Measurements from ENCODE around the gene PCNT.

The PCNT gene

GRCh38 chr21:46361176-46361575, 37.2 kb downstream of the PCNT start:
- H3K4me1 ChIP-seq (ENCODE audit: control insufficient read depth, insufficient read depth, low read length), result no peaks in the 10 kb centered on the region
- no peak overlapping the region for H3K4me3 ChIP-seq (ENCODE audit: low read length)
- no CpG with 5 or more reads among the region's 10 CpGs for WGBS (ENCODE audit: insufficient coverage, insufficient read length)
- H3K36me3 ChIP-seq (ENCODE audit: control insufficient read depth, insufficient read depth, low read length), result peaks cover 26% of the 10 kb centered on the region
- H3K27me3 ChIP-seq (ENCODE audit: control insufficient read depth, insufficient read depth, low read length), result no peaks in the 10 kb centered on the region
- no peak overlapping the region for H3K27ac ChIP-seq (ENCODE audit: low read length)
- no peak for DNase-seq (ENCODE audit: low read depth, low spot score)
- H3K9me3 ChIP-seq (ENCODE audit: control insufficient read depth, insufficient read depth, low read length), result no peaks in the 10 kb centered on the region

DNA sequence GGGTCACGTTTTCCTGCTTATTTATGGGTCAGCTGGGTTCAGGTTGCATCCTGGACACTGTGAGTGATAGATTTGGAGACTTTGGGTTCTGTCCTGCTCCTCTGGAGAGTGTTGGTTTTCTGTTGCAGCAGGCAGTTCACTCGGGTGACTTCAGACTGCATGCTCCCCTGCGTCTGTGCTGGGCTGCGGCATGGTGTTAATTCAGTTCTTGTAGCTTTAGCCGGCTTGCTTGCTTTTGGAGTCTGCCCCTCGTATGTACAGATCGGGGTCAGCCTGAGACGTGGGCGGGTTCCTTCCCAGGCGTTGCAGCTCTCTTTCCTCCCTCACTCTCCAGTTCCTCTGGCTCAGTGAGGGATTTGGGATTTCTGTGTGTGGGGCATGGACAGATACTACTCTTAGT, 38.0 kb downstream of the PCNT start:
- Histone ChIP-seq H3K4me3 (ENCODE audit: low read length) (no peak overlapping the region), H3K9me3 (ENCODE audit: control insufficient read depth, insufficient read depth, low read length) (no peaks in the 10 kb centered on the region), H3K36me3 (ENCODE audit: control insufficient read depth, insufficient read depth, low read length) (peaks cover 27% of the 10 kb centered on the region), H3K4me1 (ENCODE audit: control insufficient read depth, insufficient read depth, low read length) (no peaks in the 10 kb centered on the region), H3K27ac (ENCODE audit: low read length) (no peak overlapping the region), H3K27me3 (ENCODE audit: control insufficient read depth, insufficient read depth, low read length) (no peaks in the 10 kb centered on the region)
- DNase-seq (ENCODE audit: low read depth, low spot score), result no peak
- WGBS (ENCODE audit: insufficient coverage, insufficient read length), result no CpG with 5 or more reads among the region's 10 CpGs

GRCh38 chr21:46362946-46363345, 39.0 kb downstream of the PCNT start:
- H3K27me3 ChIP-seq (ENCODE audit: control insufficient read depth, insufficient read depth, low read length), result no peaks in the 10 kb centered on the region
- H3K4me3 ChIP-seq (ENCODE audit: low read length), result no peak overlapping the region
- peaks cover 25% of the 10 kb centered on the region for H3K36me3 ChIP-seq (ENCODE audit: control insufficient read depth, insufficient read depth, low read length)
- no peak overlapping the region for H3K27ac ChIP-seq (ENCODE audit: low read length)
- H3K4me1 ChIP-seq (ENCODE audit: control insufficient read depth, insufficient read depth, low read length), result no peaks in the 10 kb centered on the region
- no CpG with 5 or more reads among the region's 15 CpGs for WGBS (ENCODE audit: insufficient coverage, insufficient read length)
- DNase-seq (ENCODE audit: low read depth, low spot score), result no peak
- H3K9me3 ChIP-seq (ENCODE audit: control insufficient read depth, insufficient read depth, low read length), result no peaks in the 10 kb centered on the region

- WGBS (ENCODE audit: insufficient coverage, insufficient read length), result no CpG with 5 or more reads among the region's 16 CpGs
- H3K27ac ChIP-seq (ENCODE audit: low read length), result no peak overlapping the region
- no peaks in the 10 kb centered on the region for H3K9me3 ChIP-seq (ENCODE audit: control insufficient read depth, insufficient read depth, low read length)
- no peak for DNase-seq (ENCODE audit: low read depth, low spot score)
- H3K36me3 ChIP-seq (ENCODE audit: control insufficient read depth, insufficient read depth, low read length), result peaks cover 22% of the 10 kb centered on the region
- H3K4me1 ChIP-seq (ENCODE audit: control insufficient read depth, insufficient read depth, low read length), result no peaks in the 10 kb centered on the region
- no peaks in the 10 kb centered on the region for H3K27me3 ChIP-seq (ENCODE audit: control insufficient read depth, insufficient read depth, low read length)
- no peak overlapping the region for H3K4me3 ChIP-seq (ENCODE audit: low read length)
These were observed 39.7 kb downstream of the PCNT start for GRCh38 chr21:46363698-46364097.

- no peaks in the 10 kb centered on the region for H3K4me1 ChIP-seq (ENCODE audit: control insufficient read depth, insufficient read depth, low read length)
- H3K36me3 ChIP-seq (ENCODE audit: control insufficient read depth, insufficient read depth, low read length), result peaks cover 22% of the 10 kb centered on the region
- H3K9me3 ChIP-seq (ENCODE audit: control insufficient read depth, insufficient read depth, low read length), result no peaks in the 10 kb centered on the region
- no peak overlapping the region for H3K27ac ChIP-seq (ENCODE audit: low read length)
- H3K4me3 ChIP-seq (ENCODE audit: low read length), result no peak overlapping the region
- WGBS (ENCODE audit: insufficient coverage, insufficient read length), result no CpG with 5 or more reads among the region's 11 CpGs
- no peak for DNase-seq (ENCODE audit: low read depth, low spot score)
- H3K27me3 ChIP-seq (ENCODE audit: control insufficient read depth, insufficient read depth, low read length), result no peaks in the 10 kb centered on the region
These were observed 42.1 kb downstream of the PCNT start for GRCh38 chr21:46366091-46366490.

DNA sequence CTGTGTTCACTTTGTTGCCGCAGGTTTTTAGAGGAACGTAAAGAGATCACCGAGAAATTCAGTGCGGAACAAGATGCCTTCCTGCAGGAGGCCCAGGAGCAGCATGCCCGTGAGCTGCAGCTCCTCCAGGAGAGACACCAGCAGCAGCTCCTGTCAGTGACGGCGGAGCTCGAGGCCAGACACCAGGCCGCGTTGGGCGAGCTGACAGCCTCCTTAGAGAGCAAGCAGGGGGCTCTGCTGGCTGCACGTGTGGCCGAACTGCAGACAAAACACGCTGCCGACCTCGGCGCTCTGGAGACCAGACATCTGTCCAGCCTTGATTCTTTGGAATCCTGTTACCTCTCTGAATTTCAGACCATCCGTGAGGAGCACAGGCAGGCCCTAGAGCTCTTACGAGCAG, 42.6 kb downstream of the PCNT start:
- no peaks in the 10 kb centered on the region for H3K9me3 ChIP-seq (ENCODE audit: control insufficient read depth, insufficient read depth, low read length)
- H3K27ac ChIP-seq (ENCODE audit: low read length), result no peak overlapping the region
- no CpG with 5 or more reads among the region's 19 CpGs for WGBS (ENCODE audit: insufficient coverage, insufficient read length)
- no peaks in the 10 kb centered on the region for H3K27me3 ChIP-seq (ENCODE audit: control insufficient read depth, insufficient read depth, low read length)
- no peak for DNase-seq (ENCODE audit: low read depth, low spot score)
- no peaks in the 10 kb centered on the region for H3K4me1 ChIP-seq (ENCODE audit: control insufficient read depth, insufficient read depth, low read length)
- H3K4me3 ChIP-seq (ENCODE audit: low read length), result no peak overlapping the region
- peaks cover 23% of the 10 kb centered on the region for H3K36me3 ChIP-seq (ENCODE audit: control insufficient read depth, insufficient read depth, low read length)

DNA sequence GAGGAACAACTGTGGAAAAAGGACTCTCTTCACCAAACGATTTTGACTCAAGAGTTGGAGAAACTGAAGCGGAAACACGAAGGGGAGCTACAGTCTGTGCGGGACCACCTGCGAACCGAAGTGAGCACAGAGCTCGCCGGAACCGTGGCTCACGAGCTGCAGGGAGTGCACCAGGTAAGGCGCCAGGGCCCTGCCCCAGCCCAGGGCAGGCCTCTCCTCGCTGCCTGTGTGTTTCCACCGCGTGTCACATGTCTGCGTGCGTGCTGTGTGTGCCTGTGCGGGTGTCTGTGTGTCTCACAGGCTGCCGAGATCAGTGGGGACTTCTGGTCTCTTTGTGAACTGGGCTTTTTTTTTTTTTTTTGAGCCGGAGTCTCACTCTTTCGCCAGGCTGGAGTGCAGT, 43.0 kb downstream of the PCNT start:
- Histone ChIP-seq H3K27ac (ENCODE audit: low read length) (no peak overlapping the region), H3K4me3 (ENCODE audit: low read length) (no peak overlapping the region), H3K9me3 (ENCODE audit: control insufficient read depth, insufficient read depth, low read length) (no peaks in the 10 kb centered on the region), H3K27me3 (ENCODE audit: control insufficient read depth, insufficient read depth, low read length) (no peaks in the 10 kb centered on the region), H3K36me3 (ENCODE audit: control insufficient read depth, insufficient read depth, low read length) (peaks cover 27% of the 10 kb centered on the region), H3K4me1 (ENCODE audit: control insufficient read depth, insufficient read depth, low read length) (no peaks in the 10 kb centered on the region)
- no CpG with 5 or more reads among the region's 20 CpGs for WGBS (ENCODE audit: insufficient coverage, insufficient read length)
- DNase-seq (ENCODE audit: low read depth, low spot score), result no peak

DNA sequence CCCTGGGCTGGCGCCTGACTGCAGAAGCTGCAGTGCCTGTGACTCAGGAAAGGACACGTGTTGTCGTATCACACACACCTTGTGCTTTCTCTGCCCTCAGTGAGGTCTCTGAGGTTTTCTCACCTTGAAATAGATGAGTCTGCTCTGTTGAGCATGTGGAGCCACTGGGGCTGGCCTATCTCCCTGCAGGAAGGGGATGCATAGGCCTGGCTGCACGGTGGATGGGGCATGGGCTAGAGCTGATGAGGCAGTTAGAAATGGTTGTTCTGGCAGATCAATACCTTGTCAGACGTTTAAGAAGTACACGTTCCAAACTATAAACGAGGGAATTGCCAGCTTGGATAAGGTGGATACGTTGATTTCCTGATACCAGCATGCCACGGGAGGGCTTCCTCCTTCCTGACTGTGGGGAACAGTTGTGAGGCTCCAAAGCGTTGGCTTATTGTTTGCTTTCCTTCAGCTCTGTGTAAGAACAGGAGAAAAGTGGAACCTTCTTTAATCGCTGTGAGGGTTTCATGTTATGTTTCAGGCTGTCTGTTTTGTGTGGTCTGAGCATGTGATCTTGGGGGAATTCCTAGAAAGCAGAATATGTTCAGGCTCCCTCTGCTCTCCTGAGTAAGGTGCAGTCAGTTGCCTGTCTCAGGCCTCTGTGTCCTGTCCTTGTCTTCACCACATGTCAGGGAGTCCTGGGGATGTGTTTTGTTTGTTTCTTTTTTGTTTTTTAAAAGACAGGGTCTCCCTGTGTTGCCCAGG, 44.8 kb downstream of the PCNT start:
- H3K4me1 ChIP-seq (ENCODE audit: control insufficient read depth, insufficient read depth, low read length), result no peaks in the 10 kb centered on the region
- WGBS (ENCODE audit: insufficient coverage, insufficient read length), result no CpG with 5 or more reads among the region's 11 CpGs
- H3K4me3 ChIP-seq (ENCODE audit: low read length), result no peak overlapping the region
- peaks cover 26% of the 10 kb centered on the region for H3K36me3 ChIP-seq (ENCODE audit: control insufficient read depth, insufficient read depth, low read length)
- no peaks in the 10 kb centered on the region for H3K27me3 ChIP-seq (ENCODE audit: control insufficient read depth, insufficient read depth, low read length)
- DNase-seq (ENCODE audit: low read depth, low spot score), result no peak
- H3K9me3 ChIP-seq (ENCODE audit: control insufficient read depth, insufficient read depth, low read length), result no peaks in the 10 kb centered on the region
- H3K27ac ChIP-seq (ENCODE audit: low read length), result no peak overlapping the region

DNA sequence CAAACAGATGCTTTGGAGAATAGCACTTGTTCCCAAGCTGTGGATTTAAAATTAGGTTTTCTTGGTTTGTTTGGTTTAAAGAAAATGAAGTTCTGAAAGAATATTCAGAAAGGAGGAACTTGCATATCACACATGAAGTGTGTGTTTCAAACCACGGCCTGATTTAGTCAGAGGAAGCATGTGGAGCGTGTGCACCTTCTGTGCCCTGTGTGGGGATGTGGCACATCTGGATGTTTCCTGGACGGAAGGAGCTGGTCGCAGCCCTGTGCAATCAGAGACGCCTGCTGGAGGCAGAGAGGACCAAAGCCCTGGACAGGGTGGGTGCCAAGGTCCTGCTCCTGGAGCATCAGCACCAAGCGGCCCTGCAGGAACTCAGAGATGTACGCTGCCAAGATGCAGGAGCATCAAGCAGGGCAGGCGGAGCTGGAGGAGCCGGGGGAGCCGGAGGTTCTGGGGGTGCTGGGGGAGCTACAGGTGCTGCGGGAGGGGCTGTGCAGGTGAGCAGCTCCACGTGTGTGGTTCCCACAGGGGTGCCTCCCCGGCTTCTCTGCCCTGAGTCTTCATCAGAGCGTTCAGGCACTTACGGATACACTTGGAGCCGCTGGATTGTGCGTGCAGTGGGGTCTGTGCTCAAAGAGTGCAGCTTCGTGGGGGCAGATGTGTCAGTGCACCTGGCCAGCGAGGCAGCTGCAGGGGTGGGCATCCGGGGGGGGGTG, 45.7 kb downstream of the PCNT start:
- Histone ChIP-seq H3K4me1 (ENCODE audit: control insufficient read depth, insufficient read depth, low read length) (no peaks in the 10 kb centered on the region), H3K9me3 (ENCODE audit: control insufficient read depth, insufficient read depth, low read length) (no peaks in the 10 kb centered on the region), H3K27me3 (ENCODE audit: control insufficient read depth, insufficient read depth, low read length) (no peaks in the 10 kb centered on the region), H3K4me3 (ENCODE audit: low read length) (no peak overlapping the region), H3K36me3 (ENCODE audit: control insufficient read depth, insufficient read depth, low read length) (peaks cover 22% of the 10 kb centered on the region), H3K27ac (ENCODE audit: low read length) (no peak overlapping the region)
- WGBS (ENCODE audit: insufficient coverage, insufficient read length), result no CpG with 5 or more reads among the region's 20 CpGs
- no peak for DNase-seq (ENCODE audit: low read depth, low spot score)

DNA sequence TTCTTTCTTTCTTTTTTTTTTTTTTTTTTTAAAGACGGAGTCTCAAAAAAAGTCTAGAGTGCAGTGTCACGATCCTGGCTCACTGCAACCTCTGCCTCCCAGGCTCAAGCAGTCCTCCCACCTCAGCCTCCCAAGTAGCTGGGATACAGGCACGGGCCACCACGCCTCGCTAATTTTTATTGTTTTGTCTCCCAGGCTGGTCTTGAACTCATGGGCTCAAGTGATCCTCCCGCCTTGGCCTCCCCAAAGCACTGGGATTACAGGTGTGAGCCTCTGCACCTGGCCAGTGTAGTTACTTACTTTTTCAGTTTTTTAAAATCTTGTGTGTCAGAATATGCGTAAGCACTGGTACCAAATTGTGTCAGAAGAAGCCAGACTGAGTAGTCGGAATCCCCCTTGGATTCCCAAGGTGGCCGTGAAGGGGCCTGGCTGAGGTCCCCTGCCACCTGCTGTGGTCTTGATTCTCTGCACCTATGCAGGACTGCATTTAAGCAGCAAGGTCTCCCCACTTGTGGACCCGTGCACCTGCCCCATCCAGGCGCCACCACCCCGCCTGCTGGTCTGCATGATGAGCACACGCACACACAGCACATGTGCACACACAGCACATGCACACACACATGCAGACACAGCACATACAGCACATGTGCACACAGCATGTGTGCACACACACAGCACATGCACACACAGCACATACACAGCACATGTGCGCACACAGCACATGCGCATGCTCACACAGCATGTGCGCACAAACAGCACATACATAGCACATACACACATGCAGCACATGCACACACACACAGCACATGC, 47.5 kb downstream of the PCNT start:
- Histone ChIP-seq H3K27me3 (ENCODE audit: control insufficient read depth, insufficient read depth, low read length) (no peaks in the 10 kb centered on the region), H3K4me1 (ENCODE audit: control insufficient read depth, insufficient read depth, low read length) (no peaks in the 10 kb centered on the region), H3K9me3 (ENCODE audit: control insufficient read depth, insufficient read depth, low read length) (no peaks in the 10 kb centered on the region), H3K36me3 (ENCODE audit: control insufficient read depth, insufficient read depth, low read length) (peaks cover 13% of the 10 kb centered on the region), H3K4me3 (ENCODE audit: low read length) (no peak overlapping the region), H3K27ac (ENCODE audit: low read length) (no peak overlapping the region)
- DNase-seq (ENCODE audit: low read depth, low spot score), result no peak
- no CpG with 5 or more reads among the region's 16 CpGs for WGBS (ENCODE audit: insufficient coverage, insufficient read length)

Data from iPS DF 6.9 (cell line).